ENCODE data around the gene AQP11. TPM values are rescaled to one million over a fixed set of nuclear protein-coding genes. Genes with fewer than 3 reads are reported as not detected.
"Not testable (repeated sequence)": the region's sequence is repeated elsewhere in the genome, so short reads cannot be mapped to it uniquely, and the experiment has no call there.

Gene AQP11
- total RNA-seq, 1 donor from 2014 or later = 0.64 TPM

- H3K27ac ChIP-seq = no peak overlapping the region
- no peaks in the 10 kb centered on the region for H3K4me1 ChIP-seq
- intact Hi-C loops (cut with DNase I) = no loop called here
- no peak for DNase-seq (ENCODE audit: low spot score in 2 of 2)
- no peaks in the 10 kb centered on the region for H3K36me3 ChIP-seq
- H3K4me3 ChIP-seq = no peak overlapping the region
- no peak for TF ChIP-seq CTCF (IDR thresholded peaks at IDR 0.05)
- no peaks in the 10 kb centered on the region for H3K27me3 ChIP-seq
- peaks cover 0 to 9% of the 10 kb centered on the region in 2 donors for H3K9me3 ChIP-seq
These were observed 28.5 kb upstream of the AQP11 start for GRCh38 chr11:77561257-77561656.

GRCh38 chr11:77568306-77568705 lies 21.4 kb upstream of the AQP11 start:
- no peak overlapping the region for H3K4me3 ChIP-seq
- H3K27ac ChIP-seq = no peak overlapping the region
- H3K9me3 ChIP-seq = peaks cover 0 to 3% of the 10 kb centered on the region in 2 donors
- no peaks in the 10 kb centered on the region for H3K27me3 ChIP-seq
- H3K4me1 ChIP-seq = no peaks in the 10 kb centered on the region
- intact Hi-C loops (cut with DNase I) = no loop called here
- TF ChIP-seq CTCF (IDR thresholded peaks at IDR 0.05) = no peak
- no peaks in the 10 kb centered on the region for H3K36me3 ChIP-seq
- DNase-seq (ENCODE audit: low spot score in 2 of 2) = no peak

- Histone ChIP-seq H3K27ac (no peak overlapping the region), H3K27me3 (no peaks in the 10 kb centered on the region), H3K4me1 (no peaks in the 10 kb centered on the region), H3K9me3 (no peaks in the 10 kb centered on the region), H3K4me3 (no peak overlapping the region), H3K36me3 (no peaks in the 10 kb centered on the region)
- intact Hi-C loops (cut with DNase I) = no loop called here
- DNase-seq (ENCODE audit: low spot score in 2 of 2) = no peak
- no peak for TF ChIP-seq CTCF (IDR thresholded peaks at IDR 0.05)
These were observed 20.7 kb upstream of the AQP11 start for GRCh38 chr11:77568916-77569675.

- Histone ChIP-seq H3K4me1 (no peaks in the 10 kb centered on the region), H3K9me3 (no peaks in the 10 kb centered on the region), H3K27me3 (no peaks in the 10 kb centered on the region), H3K27ac (no peak overlapping the region), H3K4me3 (no peak overlapping the region), H3K36me3 (no peaks in the 10 kb centered on the region)
- no peak for DNase-seq (ENCODE audit: low spot score in 2 of 2)
- no peak for TF ChIP-seq CTCF (IDR thresholded peaks at IDR 0.05)
- intact Hi-C loops (cut with DNase I) = no loop called here
These were observed 20.1 kb upstream of the AQP11 start for GRCh38 chr11:77569676-77570070.

GRCh38 chr11:77570896-77571295 lies 18.9 kb upstream of the AQP11 start:
- intact Hi-C loops (cut with DNase I); H3K9me3 ChIP-seq; DNase-seq (ENCODE audit: low spot score in 2 of 2); H3K27me3 ChIP-seq; H3K36me3 ChIP-seq; H3K4me1 ChIP-seq; H3K4me3 ChIP-seq; H3K27ac ChIP-seq: not testable (repeated sequence)

- H3K36me3 ChIP-seq; intact Hi-C loops (cut with DNase I); H3K4me1 ChIP-seq; DNase-seq (ENCODE audit: low spot score in 2 of 2); H3K9me3 ChIP-seq; H3K27ac ChIP-seq; H3K4me3 ChIP-seq; H3K27me3 ChIP-seq: not testable (repeated sequence)
These were observed 14.3 kb upstream of the AQP11 start for GRCh38 chr11:77575428-77575827.

Data from ascending aorta (tissue), 2 donors.